Measurements from ENCODE around the gene ADAMTS20.

Gene ADAMTS20

GRCh38 chr12:43416981-43417380 lies 135.0 kb downstream of the ADAMTS20 start:
- DNase-seq (ENCODE audit: extremely low spot score), result no peak
- POLR2A ChIA-PET, result no interaction called here
- no peak for TF ChIP-seq CTCF (IDR thresholded peaks at IDR 0.05; ENCODE audit: control extremely low read depth, extremely low read depth, low read depth, missing control alignments)
- CTCF ChIA-PET, result no interaction called here

GRCh38 chr12:43407816-43408645 lies 144.0 kb downstream of the ADAMTS20 start:
- TF ChIP-seq CTCF (IDR thresholded peaks at IDR 0.05; ENCODE audit: control extremely low read depth, extremely low read depth, low read depth, missing control alignments), result no peak
- DNase-seq (ENCODE audit: extremely low spot score), result peak; percentile 11
- ChIA-PET POLR2A (no interaction called here), CTCF (no interaction called here)

- DNase-seq (ENCODE audit: extremely low spot score), result no peak
- ChIA-PET CTCF (interaction anchor here (1.8 kb wide), 1 partner anchor 17 kb away, joined by 7 read pairs; no protein-coding TSS in a partner anchor), POLR2A (no interaction called here)
- no peak for TF ChIP-seq CTCF (IDR thresholded peaks at IDR 0.05; ENCODE audit: control extremely low read depth, extremely low read depth, low read depth, missing control alignments)
Observed at GRCh38 chr12:43406801-43407200, 145.2 kb downstream of the ADAMTS20 start.

- CTCF ChIA-PET, result no interaction called here
- POLR2A ChIA-PET, result no interaction called here
- TF ChIP-seq CTCF (IDR thresholded peaks at IDR 0.05; ENCODE audit: control extremely low read depth, extremely low read depth, low read depth, missing control alignments), result no peak
- no peak for DNase-seq (ENCODE audit: extremely low spot score)
Observed at GRCh38 chr12:43402436-43402835, 149.6 kb downstream of the ADAMTS20 start.

- DNase-seq (ENCODE audit: extremely low spot score), result no peak
- no peak for TF ChIP-seq CTCF (IDR thresholded peaks at IDR 0.05; ENCODE audit: control extremely low read depth, extremely low read depth, low read depth, missing control alignments)
- ChIA-PET POLR2A (no interaction called here), CTCF (no interaction called here)
Observed at GRCh38 chr12:43401096-43401495, 150.9 kb downstream of the ADAMTS20 start.

GRCh38 chr12:43396671-43397070 lies 155.3 kb downstream of the ADAMTS20 start:
- ChIA-PET CTCF (interaction anchor here (0.7 kb wide), 1 partner anchor 34 kb away, joined by 3 read pairs; no protein-coding TSS in a partner anchor), POLR2A (no interaction called here)
- no peak for TF ChIP-seq CTCF (IDR thresholded peaks at IDR 0.05; ENCODE audit: control extremely low read depth, extremely low read depth, low read depth, missing control alignments)
- no peak for DNase-seq (ENCODE audit: extremely low spot score)

Measured in GM10248 (cell line).